CD14-positive monocyte (primary cell): Measurements from ENCODE around the gene AP3D1. TPM values are rescaled to one million over a fixed set of nuclear protein-coding genes. Genes with fewer than 3 reads are reported as not detected.

ENCODE experiments used
- DNase-seq, 3 donors: peaks; one replicate each; pipeline ENCODE4 v3.0.0-alpha.2; 2011 to 2022
- H2AFZ ChIP-seq: 2 replicates; pipeline ENCODE4 v1.6.0; 2012; ENCODE audit warnings: mild to moderate bottlenecking, low read depth, low read length, inconsistent platforms; ENCODE audit not compliant: insufficient read depth, poor library complexity, severe bottlenecking
- H3K27ac ChIP-seq, 2 donors: 1 replicate in 1 of 2; 2 replicates in 1 of 2; pipeline ENCODE4 v1.5.1; 2012 to 2013; ENCODE audit warnings: low read length in 2 of 2, control low read depth in 1 of 2, inconsistent platforms in 1 of 2, low read depth in 1 of 2, mild to moderate bottlenecking in 1 of 2
- H3K27me3 ChIP-seq, 2 donors: one replicate each; pipeline versions ENCODE4 v1.6.0 to v1.6.1; 2011 to 2013; ENCODE audit warnings: low read length in 2 of 2; ENCODE audit not compliant: control insufficient read depth in 2 of 2, insufficient read depth in 2 of 2
- H3K36me3 ChIP-seq, 2 donors: replicated peaks in 1 of 2; 1 replicate in 1 of 2; 2 replicates in 1 of 2; pipeline versions ENCODE4 v1.5.1 to v1.6.1; 2012 to 2013; ENCODE audit warnings: low read length in 2 of 2, control low read depth in 1 of 2, inconsistent platforms in 1 of 2, mild to moderate bottlenecking in 1 of 2; ENCODE audit not compliant: insufficient read depth in 2 of 2, control insufficient read depth in 1 of 2
- H3K4me1 ChIP-seq, 2 donors: 1 replicate in 1 of 2; 2 replicates in 1 of 2; pipeline versions ENCODE4 v1.5.1 to v1.6.1; 2012 to 2013; ENCODE audit warnings: low read length in 2 of 2, control low read depth in 1 of 2, inconsistent platforms in 1 of 2, mild to moderate bottlenecking in 1 of 2, moderate library complexity in 1 of 2; ENCODE audit not compliant: insufficient read depth in 2 of 2, control insufficient read depth in 1 of 2
- H3K4me2 ChIP-seq: replicated peaks from 2 replicates; pipeline ENCODE3; 2012; ENCODE audit warnings: low read length, moderate library complexity, mild to moderate bottlenecking; ENCODE audit not compliant: poor library complexity, severe bottlenecking; ENCODE audit errors: extremely low read depth
- H3K4me3 ChIP-seq, 3 experiments: fragments of 200-600 bp in 1 of 3; sonication (generic) in 1 of 3; replicated peaks in 1 of 3; 1 replicate in 2 of 3; 2 replicates in 1 of 3; pipeline ENCODE4 v1.5.1; 2011 to 2013; ENCODE audit warnings: low read length in 3 of 3, mild to moderate bottlenecking in 3 of 3, control low read depth in 2 of 3, low read depth in 2 of 3, inconsistent platforms in 1 of 3, moderate library complexity in 1 of 3
- H3K79me2 ChIP-seq: 2 replicates; pipeline ENCODE4 v1.6.0; 2012; ENCODE audit warnings: mild to moderate bottlenecking, control low read depth, inconsistent platforms, low read length, moderate library complexity; ENCODE audit not compliant: insufficient read depth
- H3K9ac ChIP-seq: 2 replicates; pipeline ENCODE4 v1.6.0; 2017; ENCODE audit warnings: low read length, mild to moderate bottlenecking; ENCODE audit not compliant: insufficient read depth, poor library complexity, severe bottlenecking
- H3K9me3 ChIP-seq, 2 donors: replicated peaks in 1 of 2; 1 replicate in 1 of 2; 2 replicates in 1 of 2; pipeline versions ENCODE4 v1.5.1 to v1.6.1; 2012 to 2013; ENCODE audit warnings: low read length in 2 of 2, control low read depth in 1 of 2; ENCODE audit not compliant: control insufficient read depth in 1 of 2, insufficient read depth in 1 of 2
- H4K20me1 ChIP-seq: 2 replicates; pipeline ENCODE4 v1.6.0; 2012; ENCODE audit warnings: mild to moderate bottlenecking, low read length, control low read depth, moderate library complexity; ENCODE audit not compliant: insufficient read depth
- H3K27ac Mint-ChIP-seq, 7 donors: one replicate each; pipeline ENCODE4 v1.8.0; 2020; ENCODE audit warnings: mild to moderate bottlenecking in 7 of 7, mixed read lengths in 7 of 7, moderate library complexity in 6 of 7, inconsistent platforms in 2 of 7
- H3K27me3 Mint-ChIP-seq, 3 donors: one replicate each; pipeline ENCODE4 v1.8.0; 2021 to 2022; ENCODE audit warnings: low read depth in 3 of 3, mild to moderate bottlenecking in 3 of 3, mixed read lengths in 3 of 3, moderate library complexity in 3 of 3, inconsistent platforms in 1 of 3
- H3K36me3 Mint-ChIP-seq, 2 donors: one replicate each; pipeline ENCODE4 v1.8.0; 2020; ENCODE audit warnings: mixed read lengths in 2 of 2, inconsistent platforms in 1 of 2, mild to moderate bottlenecking in 1 of 2
- H3K4me1 Mint-ChIP-seq: one replicate; pipeline ENCODE4 v1.8.0; 2020; ENCODE audit warnings: mild to moderate bottlenecking, mixed read lengths
- H3K4me3 Mint-ChIP-seq, 2 donors: one replicate each; pipeline ENCODE4 v1.8.0; 2020; ENCODE audit warnings: mild to moderate bottlenecking in 2 of 2, mixed read lengths in 2 of 2, moderate library complexity in 1 of 2
- H3K9me3 Mint-ChIP-seq, 7 donors: one replicate each; pipeline ENCODE4 v1.8.0; 2020 to 2022; ENCODE audit warnings: mixed read lengths in 7 of 7, mild to moderate bottlenecking in 6 of 7, moderate library complexity in 6 of 7, inconsistent platforms in 2 of 7
- WGBS: methylation state at CpG from one replicate; pipeline ENCODE4 v1.1.5; 2013; ENCODE audit warnings: missing lambda C conversion rate; ENCODE audit not compliant: insufficient coverage; 5-methylcytosine and 5-hydroxymethylcytosine counted together
- intact Hi-C, 2 donors: fragments of 100-400 bp; cut with micrococcal nuclease; formaldehyde crosslinking; loops; one replicate each; pipeline versions ENCODE4 v1.15.0 to v1.15.1; 2023
- polyA plus RNA-seq, 3 donors: library from polyadenylated mRNA; depleted of rRNA in 1 of 3; unstranded in 2 of 3; stranded (reverse) in 1 of 3; fragments of 300-500 nt in 2 of 3; fragments of >200 nt in 1 of 3; fragmentation: Illumina TruSeq in 2 of 3; gene quantifications; 1 replicate in 2 of 3; 2 replicates in 1 of 3; pipeline ENCODE4 v1.2.3, GENCODE V29; 2012 to 2021
- TF ChIP-seq, protein P1 (sequence below): fragments of 200-600 bp; IDR thresholded peaks from one replicate; pipeline ENCODE4 v1.8.0; 2022; ENCODE audit warnings: antibody characterized with exemption, mild to moderate bottlenecking

Gene AP3D1
- polyA plus RNA-seq, 3 donors, result 9.6 to 105 (median 12.4) TPM

DNA sequence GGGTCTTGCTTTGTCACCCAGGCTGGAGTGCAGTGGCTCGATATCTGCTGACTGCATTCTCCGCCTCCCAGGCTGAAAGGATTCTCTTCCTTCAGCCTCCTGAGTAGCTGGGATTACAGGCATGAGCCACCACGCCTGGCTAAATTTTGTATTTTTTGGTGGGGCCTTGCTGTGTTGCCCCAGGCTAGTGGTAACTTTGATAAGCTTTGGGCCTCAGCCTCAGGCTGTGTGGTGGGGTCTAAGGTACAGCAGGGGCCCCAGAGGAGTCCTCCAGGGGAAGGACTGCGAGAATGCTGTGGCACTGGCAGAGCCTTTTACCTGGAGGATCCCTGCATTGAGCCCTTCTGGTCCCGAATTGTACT is 19.6 kb upstream of the AP3D1 start:
- WGBS, result 97% methylated on average over 5 of the region's 5 CpGs
- peak overlapping the region in 4 of 7 donors; percentile 11 to 100 (median 56) for H3K27ac Mint-ChIP-seq
- peaks cover 72% of the 10 kb centered on the region for H4K20me1 ChIP-seq
- H3K9me3 ChIP-seq, result no peaks in the 10 kb centered on the region
- H3K9me3 Mint-ChIP-seq, result peaks cover 0 to 2% (median 0%) of the 10 kb centered on the region in 7 donors
- TF ChIP-seq, protein P1, sequence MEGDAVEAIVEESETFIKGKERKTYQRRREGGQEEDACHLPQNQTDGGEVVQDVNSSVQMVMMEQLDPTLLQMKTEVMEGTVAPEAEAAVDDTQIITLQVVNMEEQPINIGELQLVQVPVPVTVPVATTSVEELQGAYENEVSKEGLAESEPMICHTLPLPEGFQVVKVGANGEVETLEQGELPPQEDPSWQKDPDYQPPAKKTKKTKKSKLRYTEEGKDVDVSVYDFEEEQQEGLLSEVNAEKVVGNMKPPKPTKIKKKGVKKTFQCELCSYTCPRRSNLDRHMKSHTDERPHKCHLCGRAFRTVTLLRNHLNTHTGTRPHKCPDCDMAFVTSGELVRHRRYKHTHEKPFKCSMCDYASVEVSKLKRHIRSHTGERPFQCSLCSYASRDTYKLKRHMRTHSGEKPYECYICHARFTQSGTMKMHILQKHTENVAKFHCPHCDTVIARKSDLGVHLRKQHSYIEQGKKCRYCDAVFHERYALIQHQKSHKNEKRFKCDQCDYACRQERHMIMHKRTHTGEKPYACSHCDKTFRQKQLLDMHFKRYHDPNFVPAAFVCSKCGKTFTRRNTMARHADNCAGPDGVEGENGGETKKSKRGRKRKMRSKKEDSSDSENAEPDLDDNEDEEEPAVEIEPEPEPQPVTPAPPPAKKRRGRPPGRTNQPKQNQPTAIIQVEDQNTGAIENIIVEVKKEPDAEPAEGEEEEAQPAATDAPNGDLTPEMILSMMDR, result no peak
- H3K4me1 Mint-ChIP-seq, result peaks cover 53% of the 10 kb centered on the region
- peak overlapping the region; percentile 0 to 94 for H3K27ac ChIP-seq
- H3K4me1 ChIP-seq, result peaks cover 40% of the 10 kb centered on the region in 2 donors
- H3K4me3 ChIP-seq, result no peak overlapping the region
- peaks cover 3 to 20% of the 10 kb centered on the region in 2 donors for H3K36me3 ChIP-seq
- no peak overlapping the region for H3K4me2 ChIP-seq
- no peak overlapping the region for H2AFZ ChIP-seq
- H3K4me3 Mint-ChIP-seq, result no peak overlapping the region
- no peak for DNase-seq
- H3K27me3 Mint-ChIP-seq, result peaks cover 0 to 3% (median 0%) of the 10 kb centered on the region in 3 donors
- peaks cover 90% of the 10 kb centered on the region for H3K79me2 ChIP-seq
- intact Hi-C loops, result no loop called here
- no peak overlapping the region for H3K9ac ChIP-seq
- H3K27me3 ChIP-seq, result no peaks in the 10 kb centered on the region
- H3K36me3 Mint-ChIP-seq, result peaks cover 22 to 30% of the 10 kb centered on the region in 2 donors

DNA sequence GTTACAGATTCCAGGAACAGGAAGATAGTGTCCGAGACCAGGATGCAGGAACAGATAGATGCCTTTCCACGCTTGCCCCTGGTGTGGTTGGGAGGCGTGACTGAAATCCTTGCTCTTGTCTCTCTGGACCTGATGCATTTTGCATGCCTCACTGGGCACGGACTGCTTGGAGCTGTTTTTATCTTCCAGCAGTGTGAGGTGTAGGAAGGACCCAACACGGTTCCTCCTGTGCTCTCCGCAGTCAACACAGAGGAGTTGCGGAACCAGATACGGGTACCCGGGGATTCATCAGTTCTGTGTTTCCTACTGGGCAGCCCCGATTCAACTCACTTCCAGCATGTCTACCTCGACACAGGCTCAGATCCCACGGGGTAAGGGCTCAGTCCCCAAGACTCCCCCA is 18.9 kb upstream of the AP3D1 start:
- Mint-ChIP-seq H3K36me3 (peaks cover 22 to 30% of the 10 kb centered on the region in 2 donors), H3K27ac (peak overlapping the region; percentile 40 to 100 (median 100)), H3K4me1 (peaks cover 59% of the 10 kb centered on the region), H3K9me3 (peaks cover 0 to 2% (median 0%) of the 10 kb centered on the region in 7 donors), H3K4me3 (no peak overlapping the region), H3K27me3 (peaks cover 0 to 3% (median 0%) of the 10 kb centered on the region in 3 donors)
- peak in 1 of 3 donors; percentile 11 for DNase-seq
- H3K9me3 ChIP-seq, result no peaks in the 10 kb centered on the region
- peaks cover 71% of the 10 kb centered on the region for H4K20me1 ChIP-seq
- peak overlapping the region in 1 of 2 donors; percentile 94 for H3K27ac ChIP-seq
- no peak overlapping the region for H3K4me2 ChIP-seq
- peaks cover 45 to 47% of the 10 kb centered on the region in 2 donors for H3K4me1 ChIP-seq
- intact Hi-C loops, result no loop called here
- no peak overlapping the region for H3K4me3 ChIP-seq
- peaks cover 3 to 16% of the 10 kb centered on the region in 2 donors for H3K36me3 ChIP-seq
- no peaks in the 10 kb centered on the region for H3K27me3 ChIP-seq
- no peak overlapping the region for H2AFZ ChIP-seq
- TF ChIP-seq, protein P1, result no peak
- no peak overlapping the region for H3K9ac ChIP-seq
- H3K79me2 ChIP-seq, result peaks cover 90% of the 10 kb centered on the region
- WGBS, result 86% methylated on average over 12 of the region's 12 CpGs
